Endothelial cell of umbilical vein (primary cell): Measurements from ENCODE around the gene KAZN. TPM values are rescaled to one million over a fixed set of nuclear protein-coding genes. Genes with fewer than 3 reads are reported as not detected.

ENCODE experiments used
- BruUV-seq: library from RNA; stranded (reverse); fragments of 400-500 nt; replicated peaks from 2 replicates; lab custom pipeline; 2021; lab: Mats Ljungman, UMichigan
- CTCF ChIA-PET: fragments of 300-600, 350-600 bp; sonication (Branson Sonifier 250); formaldehyde crosslinking; loops from one replicate; lab custom pipeline; 2021; ENCODE audit warnings: antibody characterized with exemption, inconsistent platforms; lab: Charles Lee
- POLR2A ChIA-PET: fragments of 300-600, 350-600 bp; sonication (Branson Sonifier 250); formaldehyde crosslinking; loops from one replicate; lab custom pipeline; 2021; ENCODE audit warnings: antibody characterized with exemption, inconsistent platforms; lab: Charles Lee
- DNase-seq: peaks from one replicate; pipeline ENCODE4 v3.0.0-alpha.2; 2011; ENCODE audit warnings: low read depth, low spot score
- FAIRE-seq: peaks from 2 replicates; lab custom pipeline; 2011; peaks lifted over from hg19 to GRCh38; lab: Jason Lieb, UNC
- H2AFZ ChIP-seq: 2 replicates; pipeline ENCODE4 v1.6.0; 2012; ENCODE audit warnings: low read depth, low read length, control low read depth, inconsistent platforms
- H3K27ac ChIP-seq: 2 replicates; pipeline ENCODE4 v1.5.1; 2011; ENCODE audit warnings: low read depth, mild to moderate bottlenecking, control low read depth, low read length, moderate library complexity; ENCODE audit not compliant: insufficient read depth
- H3K27me3 ChIP-seq, 2 experiments: 2 replicates each; pipeline versions ENCODE4 v1.6.0 to v1.6.1; 2011; ENCODE audit warnings: low read length in 2 of 2, mixed read lengths in 1 of 2; ENCODE audit not compliant: control insufficient read depth in 2 of 2, insufficient read depth in 2 of 2
- H3K36me3 ChIP-seq, 2 experiments: 2 replicates in 1 of 2; 3 replicates in 1 of 2; pipeline ENCODE4 v1.5.1; 2011; ENCODE audit warnings: low read length in 2 of 2, mild to moderate bottlenecking in 1 of 2, moderate library complexity in 1 of 2; ENCODE audit not compliant: control insufficient read depth in 2 of 2, insufficient read depth in 2 of 2; ENCODE audit errors: extremely low read depth in 1 of 2
- H3K4me1 ChIP-seq: 3 replicates; pipeline ENCODE4 v1.5.1; 2011; ENCODE audit warnings: mild to moderate bottlenecking, low read length; ENCODE audit not compliant: control insufficient read depth, insufficient read depth; ENCODE audit errors: extremely low read depth
- H3K4me2 ChIP-seq: 2 replicates; pipeline ENCODE4 v1.6.1; 2011; ENCODE audit warnings: low read length, control low read depth, mixed read lengths; ENCODE audit not compliant: insufficient read depth
- H3K4me3 ChIP-seq, 3 experiments: fragments of 200-600 bp in 1 of 3; sonication (generic), shearing (Covaris generic) in 1 of 3; replicated peaks in 1 of 3; 2 replicates each; pipeline ENCODE4 v1.5.1; 2011 to 2016; ENCODE audit warnings: control low read depth in 3 of 3, low read length in 3 of 3, mild to moderate bottlenecking in 2 of 3, inconsistent platforms in 1 of 3, low read depth in 1 of 3, moderate library complexity in 1 of 3; ENCODE audit not compliant: insufficient read depth in 1 of 3
- H3K79me2 ChIP-seq: 2 replicates; pipeline ENCODE4 v1.6.0; 2012; ENCODE audit warnings: low read length, inconsistent platforms; ENCODE audit not compliant: control insufficient read depth, insufficient read depth
- H3K9ac ChIP-seq: replicated peaks from 2 replicates; pipeline ENCODE3; 2011; ENCODE audit warnings: low read length, control low read depth; ENCODE audit not compliant: insufficient read depth; ENCODE audit errors: extremely low read depth
- H3K9me1 ChIP-seq: replicated peaks from 3 replicates; pipeline ENCODE4 v1.6.0; 2011; ENCODE audit warnings: mild to moderate bottlenecking, low read length; ENCODE audit not compliant: control insufficient read depth, insufficient read depth; ENCODE audit errors: extremely low read depth
- H3K9me3 ChIP-seq: replicated peaks from 2 replicates; pipeline ENCODE4 v1.5.1; 2012; ENCODE audit warnings: low read length, inconsistent platforms; ENCODE audit not compliant: control insufficient read depth, insufficient read depth
- H4K20me1 ChIP-seq: replicated peaks from 2 replicates; pipeline ENCODE3; 2011; ENCODE audit warnings: mild to moderate bottlenecking, low read length; ENCODE audit not compliant: control insufficient read depth, insufficient read depth; ENCODE audit errors: extremely low read depth
- EZH2 ChIP-seq: IDR thresholded peaks from 2 replicates; pipeline ENCODE4 v1.6.1; 2012; ENCODE audit warnings: borderline replicate concordance, low read depth, mild to moderate bottlenecking, moderate library complexity, low read length, inconsistent platforms; ENCODE audit not compliant: severe bottlenecking
- FOS ChIP-seq: IDR thresholded peaks from 2 replicates; pipeline ENCODE4 v1.6.1; 2011; ENCODE audit warnings: mild to moderate bottlenecking, low read length, moderate library complexity, borderline replicate concordance; ENCODE audit not compliant: insufficient read depth
- GATA2 ChIP-seq: IDR thresholded peaks from 2 replicates; pipeline ENCODE4 v1.7.0; 2011; ENCODE audit warnings: low read depth, mild to moderate bottlenecking, moderate library complexity, mixed read lengths, low read length; ENCODE audit not compliant: insufficient read length, insufficient read depth
- JUN ChIP-seq: IDR thresholded peaks from 2 replicates; pipeline ENCODE4 v1.6.1; 2011; ENCODE audit warnings: borderline replicate concordance, low read depth; ENCODE audit not compliant: insufficient read length, insufficient read depth
- MYC ChIP-seq: IDR thresholded peaks from one replicate; pipeline ENCODE4 v1.6.1; 2011; ENCODE audit warnings: mild to moderate bottlenecking, low read depth, low read length
- POLR2A ChIP-seq: IDR thresholded peaks from 2 replicates; pipeline ENCODE4 v1.6.1; 2012; ENCODE audit warnings: low read depth, mild to moderate bottlenecking, control low read depth, low read length
- POLR2AphosphoS5 ChIP-seq: IDR thresholded peaks from 2 replicates; pipeline ENCODE4 v1.6.1; 2012; ENCODE audit warnings: low read depth, mild to moderate bottlenecking, control low read depth, low read length, moderate library complexity; ENCODE audit not compliant: insufficient read depth
- dilution Hi-C: fragments of 300-500 bp; cut with MboI; formaldehyde crosslinking; loops from one replicate; pipeline ENCODE4 v1.15.0; 2019; ENCODE audit warnings: low sequenced_read_pairs; ENCODE audit not compliant: extremely low pct_ligation_motif_present
- intact Hi-C: fragments of 100-400 bp; cut with micrococcal nuclease; formaldehyde crosslinking; loops from one replicate; pipeline ENCODE4 v1.10.0; 2022
- polyA plus RNA-seq, 4 experiments: library from polyadenylated mRNA; depleted of rRNA in 3 of 4; stranded (reverse) in 3 of 4; unstranded in 1 of 4; fragments of >200 nt; gene quantifications; 2 replicates each; pipeline versions ENCODE4 v1.2.1 to v1.2.3, GENCODE V29; 2011 to 2012; ENCODE audit warnings: missing spikeins in 1 of 4
- total RNA-seq: library from RNA; stranded (reverse); gene quantifications from 2 replicates; pipeline ENCODE4 v1.2.3, GENCODE V29; 2021
- TF ChIP-seq, protein P1 (sequence below): IDR thresholded peaks from 2 replicates; pipeline ENCODE4 v1.6.1; 2011; ENCODE audit not compliant: insufficient read depth, insufficient read length
- TF ChIP-seq, protein P2 (sequence below), 2 donors: IDR thresholded peaks; 1 replicate in 1 of 2; 2 replicates in 1 of 2; pipeline ENCODE4 v1.5.1; 2011; ENCODE audit warnings: low read length in 2 of 2, mild to moderate bottlenecking in 2 of 2, moderate library complexity in 2 of 2, control low read depth in 1 of 2, inconsistent platforms in 1 of 2, low read depth in 1 of 2; ENCODE audit not compliant: insufficient read depth in 1 of 2; ENCODE audit errors: extremely low read depth in 1 of 2

Gene KAZN
- total and polyA plus RNA-seq, 2 donors (not counting 3 experiments of a cell fraction or from before 2014, with no cell fraction given): 1.6 to 5.8 TPM

DNA sequence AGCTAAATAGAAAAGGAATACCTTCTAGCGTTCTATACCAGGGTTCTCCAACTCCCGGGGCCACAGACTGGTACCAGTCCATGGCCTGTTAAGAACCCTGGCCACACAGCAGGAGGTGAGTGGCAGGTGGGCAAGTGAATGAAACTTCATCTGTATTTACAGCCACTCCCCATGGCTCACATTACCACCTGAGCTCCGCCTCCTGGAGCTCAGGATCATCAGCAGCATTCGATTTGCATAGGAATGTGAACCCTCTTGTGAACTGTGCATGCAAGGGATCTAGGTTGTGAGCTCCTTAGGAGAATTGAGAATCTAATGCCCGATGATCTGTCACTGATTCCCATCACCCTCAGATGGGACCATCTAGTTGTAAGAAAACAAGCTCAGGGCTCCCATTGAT is 107.3 kb downstream of the KAZN start:
- TF ChIP-seq, protein P1, sequence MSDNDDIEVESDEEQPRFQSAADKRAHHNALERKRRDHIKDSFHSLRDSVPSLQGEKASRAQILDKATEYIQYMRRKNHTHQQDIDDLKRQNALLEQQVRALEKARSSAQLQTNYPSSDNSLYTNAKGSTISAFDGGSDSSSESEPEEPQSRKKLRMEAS: no peak
- TF ChIP-seq EZH2 (no peak), GATA2 (no peak), POLR2A (no peak), POLR2AphosphoS5 (no peak), MYC (no peak), JUN (no peak), FOS (no peak)
- TF ChIP-seq, protein P2, sequence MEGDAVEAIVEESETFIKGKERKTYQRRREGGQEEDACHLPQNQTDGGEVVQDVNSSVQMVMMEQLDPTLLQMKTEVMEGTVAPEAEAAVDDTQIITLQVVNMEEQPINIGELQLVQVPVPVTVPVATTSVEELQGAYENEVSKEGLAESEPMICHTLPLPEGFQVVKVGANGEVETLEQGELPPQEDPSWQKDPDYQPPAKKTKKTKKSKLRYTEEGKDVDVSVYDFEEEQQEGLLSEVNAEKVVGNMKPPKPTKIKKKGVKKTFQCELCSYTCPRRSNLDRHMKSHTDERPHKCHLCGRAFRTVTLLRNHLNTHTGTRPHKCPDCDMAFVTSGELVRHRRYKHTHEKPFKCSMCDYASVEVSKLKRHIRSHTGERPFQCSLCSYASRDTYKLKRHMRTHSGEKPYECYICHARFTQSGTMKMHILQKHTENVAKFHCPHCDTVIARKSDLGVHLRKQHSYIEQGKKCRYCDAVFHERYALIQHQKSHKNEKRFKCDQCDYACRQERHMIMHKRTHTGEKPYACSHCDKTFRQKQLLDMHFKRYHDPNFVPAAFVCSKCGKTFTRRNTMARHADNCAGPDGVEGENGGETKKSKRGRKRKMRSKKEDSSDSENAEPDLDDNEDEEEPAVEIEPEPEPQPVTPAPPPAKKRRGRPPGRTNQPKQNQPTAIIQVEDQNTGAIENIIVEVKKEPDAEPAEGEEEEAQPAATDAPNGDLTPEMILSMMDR (IDR thresholded peaks at IDR 0.05; ENCODE audit: extremely low read depth in 1 of 2, insufficient read depth in 1 of 2, low read depth in 1 of 2, low read length in 2 of 2): no peak
- H3K9ac ChIP-seq: no peak overlapping the region
- H3K79me2 ChIP-seq: no peaks in the 10 kb centered on the region
- FAIRE-seq: no peak
- ChIA-PET POLR2A (no interaction called here), CTCF (no interaction called here)
- intact Hi-C loops (no loop called here), dilution Hi-C loops (no loop called here)
- H4K20me1 ChIP-seq: no peaks in the 10 kb centered on the region
- H3K27me3 ChIP-seq: no peaks in the 10 kb centered on the region
- no peaks in the 10 kb centered on the region for H3K9me1 ChIP-seq
- H3K4me3 ChIP-seq: no peak overlapping the region
- peaks cover 6% of the 10 kb centered on the region for H3K9me3 ChIP-seq
- no peaks in the 10 kb centered on the region for H3K4me1 ChIP-seq
- no peak overlapping the region for H2AFZ ChIP-seq
- no TSS peak for BruUV-seq
- no peak overlapping the region for H3K4me2 ChIP-seq
- no peak for DNase-seq
- no peak overlapping the region for H3K27ac ChIP-seq
- no peaks in the 10 kb centered on the region for H3K36me3 ChIP-seq
